ENCODE results near the gene C1QTNF3. TPM values are rescaled to one million over a fixed set of nuclear protein-coding genes. Genes with fewer than 3 reads are reported as not detected.

C1QTNF3 gene, protein sequence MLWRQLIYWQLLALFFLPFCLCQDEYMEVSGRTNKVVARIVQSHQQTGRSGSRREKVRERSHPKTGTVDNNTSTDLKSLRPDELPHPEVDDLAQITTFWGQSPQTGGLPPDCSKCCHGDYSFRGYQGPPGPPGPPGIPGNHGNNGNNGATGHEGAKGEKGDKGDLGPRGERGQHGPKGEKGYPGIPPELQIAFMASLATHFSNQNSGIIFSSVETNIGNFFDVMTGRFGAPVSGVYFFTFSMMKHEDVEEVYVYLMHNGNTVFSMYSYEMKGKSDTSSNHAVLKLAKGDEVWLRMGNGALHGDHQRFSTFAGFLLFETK
- 0.19 and 0.85 TPM in 2 replicates for total RNA-seq

DNA sequence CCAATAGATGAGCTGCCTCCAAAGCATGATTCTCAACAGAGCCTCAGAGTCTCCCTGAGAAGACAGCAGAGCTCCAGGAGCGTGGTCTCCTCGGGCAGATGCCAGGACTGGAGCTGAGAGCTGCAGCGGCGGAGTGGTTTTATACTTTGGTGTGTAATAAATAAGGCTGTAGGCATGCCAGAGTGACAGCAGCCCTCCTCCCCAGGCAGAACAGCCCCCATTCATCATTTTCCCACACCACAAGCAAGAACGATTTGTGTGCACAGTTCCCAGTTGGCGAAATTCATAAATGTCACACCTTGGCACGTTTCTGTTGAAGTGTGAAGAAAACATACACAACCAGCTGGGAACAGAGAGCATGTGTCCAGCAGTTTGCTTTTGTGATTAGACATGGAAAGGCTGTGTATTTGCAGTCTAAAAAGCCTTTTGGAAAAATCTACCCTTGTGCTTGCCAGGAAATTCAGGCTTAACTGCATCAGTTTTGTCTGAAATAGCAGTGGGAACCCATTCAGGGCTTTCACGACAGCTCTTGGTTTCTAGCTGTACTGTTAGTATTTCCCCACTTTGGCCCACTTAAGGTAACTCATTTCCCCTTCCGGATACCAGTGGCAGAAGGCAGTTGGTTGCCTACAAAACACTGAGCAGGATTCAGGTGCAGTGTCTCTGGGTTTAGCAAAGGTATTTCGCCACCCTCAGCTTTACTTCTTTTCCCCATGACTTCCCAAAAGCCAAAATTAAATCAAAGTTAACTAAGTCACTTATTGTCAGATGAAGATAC is at the start of gene C1QTNF3:
C1QTNF3 (minus strand) TSS at position 115 of the 778 bp plus-strand sequence; CDS start at position 27, 88 bp downstream.

DNA sequence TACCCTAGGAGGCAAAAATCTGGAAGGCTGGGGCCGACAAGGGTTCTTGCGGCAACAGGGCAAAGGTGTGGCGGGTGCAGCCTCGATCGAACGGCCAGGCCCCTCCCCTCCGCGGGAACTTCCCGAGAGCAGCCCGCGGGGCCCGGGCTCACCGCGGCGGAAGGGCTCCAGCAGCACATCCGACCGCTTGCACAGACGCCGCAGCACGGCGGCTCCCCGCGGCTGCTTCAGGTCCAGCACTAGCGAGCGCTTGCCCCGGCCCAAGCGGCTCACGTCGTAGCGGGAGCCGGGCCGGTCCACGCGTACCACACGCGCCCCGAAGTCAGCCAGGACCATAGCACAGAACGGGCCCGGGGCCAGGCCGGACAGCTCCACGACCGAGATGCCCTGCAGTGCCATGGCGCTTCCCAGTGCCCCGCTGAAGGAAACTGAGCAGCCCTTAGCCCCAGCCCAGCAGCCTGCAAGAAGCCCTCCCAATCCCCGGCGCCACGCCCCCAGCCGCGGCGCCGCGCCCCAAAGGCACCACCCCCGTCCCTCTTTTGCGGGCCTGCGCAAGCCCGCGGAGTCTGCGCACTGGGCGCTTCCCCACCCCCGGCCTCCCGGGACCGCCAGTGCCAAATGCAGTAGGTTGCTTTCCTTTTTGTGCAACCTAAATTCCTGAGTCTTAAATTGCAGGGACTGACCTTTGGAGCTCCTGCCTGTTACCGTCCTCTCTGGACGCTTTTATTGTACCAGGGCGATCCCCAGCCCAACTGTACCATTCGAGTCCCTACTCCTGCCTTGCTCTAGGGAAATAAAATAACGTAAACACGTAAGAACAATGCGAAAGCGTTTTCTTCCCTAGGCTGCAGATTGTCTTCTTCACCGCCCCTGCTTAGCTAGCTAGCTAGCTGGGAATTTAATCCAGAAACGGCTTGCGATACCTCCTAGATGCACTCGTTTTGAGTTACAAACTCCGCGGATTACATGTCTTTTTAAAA is 35.1 kb downstream of the C1QTNF3 start, which contains the start of gene AMACR:
AMACR (minus strand) TSS at position 430 of the 980 bp plus-strand sequence; CDS start at position 399, 31 bp downstream.

DNA sequence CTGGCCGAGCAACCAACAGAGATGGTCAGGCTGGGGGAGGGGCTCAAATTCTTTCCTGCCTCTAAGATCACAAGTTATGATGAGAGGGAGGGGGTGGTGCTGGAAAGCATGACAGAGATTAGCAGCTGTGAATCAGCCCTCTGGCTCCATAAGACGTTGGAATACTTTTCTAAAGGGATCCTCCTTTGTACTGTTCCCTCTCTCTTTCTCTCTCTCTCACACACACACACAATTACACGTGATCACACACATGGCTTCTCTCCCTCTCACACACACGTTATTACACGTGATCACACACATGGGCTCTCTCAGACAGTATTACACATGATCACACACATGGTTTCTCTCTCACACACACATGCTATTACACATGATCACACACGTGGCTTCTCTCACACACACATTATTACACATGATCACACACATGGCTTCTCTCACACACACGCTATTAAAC is 58.3 kb downstream of the C1QTNF3 start, which contains the start of gene SLC45A2:
SLC45A2 (minus strand) TSS at position 23 of the 454 bp plus-strand sequence. CDS start 110 bp downstream, outside the sequence.

Other genes starting within 250 kb of the C1QTNF3 start
- gene ADAMTS12, start 151.2 kb downstream of the C1QTNF3 start, total RNA-seq, result 57.8 and 71.5 TPM in 2 replicates
- gene RXFP3, start 106.8 kb downstream of the C1QTNF3 start, total RNA-seq, result under 0.01 and 0.28 TPM in 2 replicates
- gene SLC45A2, start 58.5 kb downstream of the C1QTNF3 start, total RNA-seq, result 0.28 TPM in 1 of 2 replicates, not detected in the other
- 8.1 and 10.1 TPM in 2 replicates for gene AMACR, start 35.2 kb downstream of the C1QTNF3 start, total RNA-seq